Stimulated activated CD8-positive, alpha-beta memory T cell treated with anti-CD3 and anti-CD28 coated beads, Interleukin-4, amount 100 ng/mL, for 48 hours (primary cell): Measurements from ENCODE around the gene C5orf22.
"Not testable (repeated sequence)": the region's sequence is repeated elsewhere in the genome, so short reads cannot be mapped to it uniquely, and the experiment has no call there.

Experiments used
- DNase-seq: peaks from one replicate; pipeline ENCODE4 v3.0.0-alpha.2; 2020

Gene C5orf22

GRCh38 chr5:31556461-31556860, 24.4 kb downstream of the C5orf22 start:
- no peak for DNase-seq

- DNase-seq = no peak
Measured at GRCh38 chr5:31559942-31560341, 27.8 kb downstream of the C5orf22 start.

- DNase-seq = no peak
Measured at GRCh38 chr5:31561946-31562345, 29.8 kb downstream of the C5orf22 start.

GRCh38 chr5:31563216-31563615, 31.1 kb downstream of the C5orf22 start:
- no peak for DNase-seq

- DNase-seq = not testable (repeated sequence)
Measured at GRCh38 chr5:31566362-31566761, 34.3 kb downstream of the C5orf22 start.

- no peak for DNase-seq
Measured at GRCh38 chr5:31568302-31568835, 36.3 kb downstream of the C5orf22 start.

GRCh38 chr5:31569068-31569467, 37.0 kb downstream of the C5orf22 start:
- no peak for DNase-seq

GRCh38 chr5:31573494-31574142, 41.5 kb downstream of the C5orf22 start:
- DNase-seq = no peak

GRCh38 chr5:31574772-31575171, 42.7 kb downstream of the C5orf22 start:
- DNase-seq = no peak

GRCh38 chr5:31577438-31577837, 45.3 kb downstream of the C5orf22 start:
- no peak for DNase-seq

GRCh38 chr5:31579558-31579957, 47.5 kb downstream of the C5orf22 start:
- no peak for DNase-seq

GRCh38 chr5:31581498-31582099, 49.5 kb downstream of the C5orf22 start:
- no peak for DNase-seq

- no peak for DNase-seq
Measured at GRCh38 chr5:31583129-31583528, 51.0 kb downstream of the C5orf22 start.

GRCh38 chr5:31585166-31585894, 53.2 kb downstream of the C5orf22 start:
- DNase-seq = no peak

- no peak for DNase-seq
Measured at GRCh38 chr5:31585895-31586270, 53.8 kb downstream of the C5orf22 start.

GRCh38 chr5:31587546-31587945, 55.4 kb downstream of the C5orf22 start:
- no peak for DNase-seq

GRCh38 chr5:31593665-31594064, 61.6 kb downstream of the C5orf22 start:
- no peak for DNase-seq

- no peak for DNase-seq
Measured at GRCh38 chr5:31596354-31596753, 64.3 kb downstream of the C5orf22 start.

- no peak for DNase-seq
Measured at GRCh38 chr5:31598640-31599611, 66.8 kb downstream of the C5orf22 start.

GRCh38 chr5:31602305-31602704, 70.2 kb downstream of the C5orf22 start:
- not testable (repeated sequence) for DNase-seq

- DNase-seq = no peak
Measured at GRCh38 chr5:31604240-31604639, 72.1 kb downstream of the C5orf22 start.

- DNase-seq = no peak
Measured at GRCh38 chr5:31604644-31605043, 72.5 kb downstream of the C5orf22 start.
